Right lobe of liver (tissue), 6 donors: Measurements from ENCODE around the gene RASA4B. TPM values are rescaled to one million over a fixed set of nuclear protein-coding genes. Genes with fewer than 3 reads are reported as not detected.
"Not testable (repeated sequence)": the region's sequence is repeated elsewhere in the genome, so short reads cannot be mapped to it uniquely, and the experiment has no call there.

ENCODE experiments used
- ATAC-seq, 4 donors: fragments of 200-7000 bp; cut with Tn5 transposase; one replicate each; pipeline ENCODE4 v1.9.1; 2020; ENCODE audit warnings: mild to moderate bottlenecking in 4 of 4, moderate library complexity in 4 of 4
- DNase-seq, 3 donors: peaks; one replicate each; pipeline ENCODE4 v3.0.0-alpha.2; 2020
- H3K27ac ChIP-seq, 3 donors: fragments of 200-600 bp; one replicate each; pipeline ENCODE4 v1.8.0; 2022
- H3K27me3 ChIP-seq, 2 donors: fragments of 200-600 bp; one replicate each; pipeline ENCODE4 v1.8.0; 2022
- H3K36me3 ChIP-seq, 4 donors: fragments of 200-600 bp; sonication (generic) in 1 of 4; one replicate each; pipeline versions ENCODE4 v1.5.1 to v1.8.0; 2017 to 2022; ENCODE audit warnings: control low read depth in 1 of 4
- H3K4me1 ChIP-seq, 4 donors: fragments of 200-600 bp; sonication (generic) in 1 of 4; one replicate each; pipeline versions ENCODE4 v1.5.1 to v1.8.0; 2017 to 2022; ENCODE audit warnings: control low read depth in 1 of 4
- H3K4me3 ChIP-seq, 3 donors: fragments of 200-600 bp; one replicate each; pipeline ENCODE4 v1.8.0; 2022
- H3K9me3 ChIP-seq, 4 donors: fragments of 200-600 bp; sonication (generic) in 1 of 4; one replicate each; pipeline versions ENCODE4 v1.5.1 to v1.8.0; 2017 to 2022; ENCODE audit warnings: control low read depth in 1 of 4
- WGBS: methylation state at CpG from one replicate; pipeline ENCODE4 v1.1.6; 2018; ENCODE audit warnings: low coverage, low lambda C conversion rate; ENCODE audit not compliant: insufficient coverage; ENCODE audit errors: missing lambda C conversion rate; 5-methylcytosine and 5-hydroxymethylcytosine counted together
- intact Hi-C, 2 donors: fragments of 100-400 bp; cut with DNase I; formaldehyde crosslinking; loops; one replicate each; pipeline versions ENCODE4 v1.11.2 to v1.14.1; 2022
- long read RNA-seq: library from polyadenylated mRNA; unstranded; transcript quantifications from one replicate; pipeline ENCODE4 v2.0.0, GENCODE V29; 2019
- total RNA-seq, 6 experiments: library from RNA; depleted of rRNA in 2 of 6; stranded (reverse); fragments of >200 nt in 2 of 6; fragmentation: NEBNext Ultra II Directional in 3 of 6; extraction: Animal tissue kit (Norgen Biotek cat#: 25700) in 3 of 6; gene quantifications; one replicate each; pipeline versions ENCODE4 v1.1.0 to v1.2.4, GENCODE V29; 2016 to 2023
- donor health status: DM: no; HTN: yes; CAD: no.
- donor health status: DM: no; HTN: no; CAD: no.
- donor health status: DM: no; HTN: no; CAD: no.
- donor health status: DM: no; HTN: yes; CAD: no.
- donor health status: DM: no; HTN: yes; CAD: no.

The RASA4B gene
- 1 to 10 TPM; 1.1 to 3.4 (median 2.7) TPM for total RNA-seq
- long read RNA-seq, partial matches to known transcripts, result 1 of 1 reads
- long read RNA-seq, other reads (novel, unspliced or antisense), result 0 of 1 reads

- H3K27me3 ChIP-seq, H3K27ac ChIP-seq, intact Hi-C loops, H3K4me1 ChIP-seq, H3K4me3 ChIP-seq, H3K36me3 ChIP-seq, H3K9me3 ChIP-seq: not testable (repeated sequence)
- ATAC-seq, result peak; percentile 95 to 97 (median 96)
- no CpG with 5 or more reads among the region's 61 CpGs for WGBS
- peak in 2 of 3 donors; percentile 29 to 38 for DNase-seq
Measured at GRCh38 chr7:102517550-102518147, at the start of gene RASA4B. RASA4B (minus strand) TSS chr7:102517777; CDS start chr7:102517710, 67 bp downstream.

GRCh38 chr7:102550808-102551422 is 33.3 kb upstream of the RASA4B start, which contains the start of gene SPDYE2:
SPDYE2 (plus strand) TSS chr7:102551226; CDS start chr7:102553256, 2,030 bp downstream.
- H3K27me3 ChIP-seq, H3K27ac ChIP-seq, H3K4me3 ChIP-seq, intact Hi-C loops, DNase-seq, H3K9me3 ChIP-seq, H3K4me1 ChIP-seq, H3K36me3 ChIP-seq: not testable (repeated sequence)
- WGBS, result no CpG with 5 or more reads among the region's 6 CpGs
- ATAC-seq, result peak in 2 of 4 donors; percentile 43 to 57

GRCh38 chr7:102546353-102546752 is 28.8 kb upstream of the RASA4B start:
- H3K27ac ChIP-seq, ATAC-seq, H3K4me3 ChIP-seq, H3K9me3 ChIP-seq, H3K27me3 ChIP-seq, H3K4me1 ChIP-seq, intact Hi-C loops, H3K36me3 ChIP-seq, DNase-seq: not testable (repeated sequence)
- no CpG with 5 or more reads among the region's 6 CpGs for WGBS

GRCh38 chr7:102545288-102545687 is 27.7 kb upstream of the RASA4B start:
- H3K9me3 ChIP-seq, H3K27ac ChIP-seq, H3K36me3 ChIP-seq, H3K4me1 ChIP-seq, intact Hi-C loops, ATAC-seq, H3K27me3 ChIP-seq, DNase-seq, H3K4me3 ChIP-seq: not testable (repeated sequence)
- no CpG with 5 or more reads among the region's 12 CpGs for WGBS

- H3K9me3 ChIP-seq, H3K27ac ChIP-seq, intact Hi-C loops, H3K4me1 ChIP-seq, DNase-seq, H3K27me3 ChIP-seq, H3K36me3 ChIP-seq, H3K4me3 ChIP-seq: not testable (repeated sequence)
- no CpG with 5 or more reads among the region's 1 CpG for WGBS
- ATAC-seq, result peak in 2 of 4 donors; percentile 4 to 5
Measured at GRCh38 chr7:102544372-102544771, 26.8 kb upstream of the RASA4B start.

- H3K4me3 ChIP-seq, H3K9me3 ChIP-seq, DNase-seq, H3K4me1 ChIP-seq, H3K27ac ChIP-seq, intact Hi-C loops, H3K36me3 ChIP-seq, H3K27me3 ChIP-seq: not testable (repeated sequence)
- peak in 1 of 4 donors; percentile 1 for ATAC-seq
- WGBS, result no CpG with 5 or more reads among the region's 8 CpGs
Measured at GRCh38 chr7:102543596-102543995, 26.0 kb upstream of the RASA4B start, which contains the start of gene UPK3BL2. UPK3BL2 (minus strand) TSS chr7:102543696; CDS start chr7:102543636, 60 bp downstream.

GRCh38 chr7:102542771-102543170 is 25.2 kb upstream of the RASA4B start:
- DNase-seq, H3K27ac ChIP-seq, H3K4me3 ChIP-seq, ATAC-seq, intact Hi-C loops, H3K36me3 ChIP-seq, H3K27me3 ChIP-seq, H3K9me3 ChIP-seq, H3K4me1 ChIP-seq: not testable (repeated sequence)
- WGBS, result no CpG with 5 or more reads among the region's 11 CpGs

- H3K9me3 ChIP-seq, H3K36me3 ChIP-seq, DNase-seq, H3K4me3 ChIP-seq, H3K27ac ChIP-seq, H3K4me1 ChIP-seq, intact Hi-C loops, H3K27me3 ChIP-seq: not testable (repeated sequence)
- ATAC-seq, result peak in 2 of 4 donors; percentile 6 to 8
- no CpG with 5 or more reads among the region's 8 CpGs for WGBS
Measured at GRCh38 chr7:102542083-102542482, 24.5 kb upstream of the RASA4B start.

GRCh38 chr7:102540604-102541003 is 23.0 kb upstream of the RASA4B start:
- H3K36me3 ChIP-seq, H3K4me1 ChIP-seq, ATAC-seq, H3K9me3 ChIP-seq, H3K27me3 ChIP-seq, intact Hi-C loops, H3K4me3 ChIP-seq, DNase-seq, H3K27ac ChIP-seq: not testable (repeated sequence)
- 97% methylated on average over 4 of the region's 6 CpGs for WGBS

GRCh38 chr7:102535062-102535615 is 17.6 kb upstream of the RASA4B start:
- intact Hi-C loops, H3K27me3 ChIP-seq, H3K4me1 ChIP-seq, H3K9me3 ChIP-seq, DNase-seq, H3K4me3 ChIP-seq, H3K36me3 ChIP-seq, H3K27ac ChIP-seq, ATAC-seq: not testable (repeated sequence)
- no CpG with 5 or more reads among the region's 8 CpGs for WGBS

GRCh38 chr7:102532127-102532526 is 14.6 kb upstream of the RASA4B start:
- intact Hi-C loops, H3K27me3 ChIP-seq, H3K36me3 ChIP-seq, DNase-seq, H3K9me3 ChIP-seq, H3K27ac ChIP-seq, H3K4me3 ChIP-seq, H3K4me1 ChIP-seq: not testable (repeated sequence)
- peak in 1 of 4 donors; percentile 0 for ATAC-seq
- 89% methylated on average over 1 of the region's 2 CpGs for WGBS
